OCI-LY3 (cell line): ENCODE measurements around the gene PEX10.

Experiments used
- H2AFZ ChIP-seq: fragments of 200-600, 300-600 bp; shearing (Covaris generic); 2 replicates; pipeline ENCODE4 v1.6.0; 2014; ENCODE audit warnings: antibody characterized with exemption, low read depth, low read length
- H3K27ac ChIP-seq: fragments of 200-600, 300-600 bp; sonication (generic); 2 replicates; pipeline ENCODE4 v1.5.1; 2014; ENCODE audit warnings: mild to moderate bottlenecking, low read length, moderate library complexity, mixed read lengths
- H3K27me3 ChIP-seq: fragments of 200-600, 300-600 bp; sonication (generic); 2 replicates; pipeline ENCODE4 v1.6.1; 2014; ENCODE audit warnings: low read depth, low read length, mixed read lengths
- H3K36me3 ChIP-seq: fragments of 200-600, 300-600 bp; sonication (generic); replicated peaks from 2 replicates; pipeline ENCODE3; 2014; ENCODE audit warnings: low read depth, low read length, mixed read lengths
- H3K4me1 ChIP-seq: fragments of 300-600, 200-600 bp; sonication (generic); 2 replicates; pipeline ENCODE4 v1.6.1; 2014; ENCODE audit warnings: low read length, mixed read lengths
- H3K4me2 ChIP-seq: fragments of 200-600, 300-600 bp; sonication (generic); 2 replicates; pipeline ENCODE4 v1.6.1; 2014; ENCODE audit warnings: low read length, mixed read lengths
- H3K4me3 ChIP-seq: fragments of 300-600, 200-600 bp; sonication (generic); 2 replicates; pipeline ENCODE4 v1.5.1; 2014; ENCODE audit warnings: antibody characterized with exemption, mild to moderate bottlenecking, low read length, moderate library complexity
- H3K79me2 ChIP-seq: fragments of 300-600, 200-600 bp; shearing (Covaris generic); 2 replicates; pipeline ENCODE4 v1.6.1; 2014; ENCODE audit warnings: mild to moderate bottlenecking, low read length, mixed read lengths
- H3K9ac ChIP-seq: fragments of 300-600, 200-600 bp; shearing (Covaris generic); 2 replicates; pipeline ENCODE4 v1.6.0; 2014; ENCODE audit warnings: mild to moderate bottlenecking, low read length, moderate library complexity
- H3K9me3 ChIP-seq: fragments of 200-600, 300-600 bp; shearing (Covaris generic); 2 replicates; pipeline ENCODE4 v1.6.1; 2014; ENCODE audit warnings: low read length, mixed read lengths; ENCODE audit not compliant: insufficient read depth
- H4K20me1 ChIP-seq: fragments of 200-600, 300-600 bp; sonication (generic); 2 replicates; pipeline ENCODE4 v1.6.1; 2016; ENCODE audit warnings: low read length, mixed read lengths; ENCODE audit not compliant: insufficient read depth
- CTCF ChIP-seq: fragments of 200-600, 300-600 bp; sonication (generic); IDR thresholded peaks from 2 replicates; pipeline ENCODE4 v1.5.1; 2014; ENCODE audit warnings: antibody characterized with exemption, low read length, low read depth
- EZH2phosphoT487 ChIP-seq: fragments of 200-600 bp; shearing (Covaris generic); IDR thresholded peaks from 2 replicates; pipeline ENCODE4 v1.6.1; 2018; ENCODE audit warnings: antibody characterized with exemption, mixed run types, low read depth

The PEX10 gene

GRCh38 chr1:2358072-2358471 is 54.3 kb downstream of the PEX10 start:
- Histone ChIP-seq H3K27me3 (no peaks in the 10 kb centered on the region), H3K9me3 (no peaks in the 10 kb centered on the region), H3K79me2 (no peaks in the 10 kb centered on the region), H4K20me1 (no peaks in the 10 kb centered on the region), H3K9ac (no peak overlapping the region), H3K27ac (no peak overlapping the region), H3K36me3 (no peaks in the 10 kb centered on the region), H2AFZ (no peak overlapping the region), H3K4me2 (no peak overlapping the region), H3K4me3 (no peak overlapping the region), H3K4me1 (no peaks in the 10 kb centered on the region)
- TF ChIP-seq CTCF (no peak), EZH2phosphoT487 (no peak)

- Histone ChIP-seq H3K27ac (no peak overlapping the region), H3K4me2 (no peak overlapping the region)
Observed at GRCh38 chr1:2356911-2357845, 55.2 kb downstream of the PEX10 start.

GRCh38 chr1:2356401-2356800 is 56.0 kb downstream of the PEX10 start:
- Histone ChIP-seq H3K4me3 (no peak overlapping the region), H3K4me2 (no peak overlapping the region), H3K36me3 (no peaks in the 10 kb centered on the region), H3K9ac (no peak overlapping the region), H3K4me1 (no peaks in the 10 kb centered on the region), H3K27ac (no peak overlapping the region), H2AFZ (no peak overlapping the region), H3K27me3 (no peaks in the 10 kb centered on the region), H3K79me2 (no peaks in the 10 kb centered on the region), H3K9me3 (no peaks in the 10 kb centered on the region), H4K20me1 (no peaks in the 10 kb centered on the region)
- no peak for TF ChIP-seq CTCF
- TF ChIP-seq EZH2phosphoT487: no peak

More at GRCh38 chr1:2356911-2357845, 55.2 kb downstream of the PEX10 start:
- no peak overlapping the region for H3K4me3 ChIP-seq
- no peaks in the 10 kb centered on the region for H3K27me3 ChIP-seq
- no peaks in the 10 kb centered on the region for H3K4me1 ChIP-seq
- no peak overlapping the region for H3K9ac ChIP-seq
- no peak overlapping the region for H2AFZ ChIP-seq
- TF ChIP-seq EZH2phosphoT487 (no peak), CTCF (no peak)
- no peaks in the 10 kb centered on the region for H4K20me1 ChIP-seq
- H3K9me3 ChIP-seq: no peaks in the 10 kb centered on the region
- no peaks in the 10 kb centered on the region for H3K36me3 ChIP-seq
- H3K79me2 ChIP-seq: no peaks in the 10 kb centered on the region

GRCh38 chr1:2355373-2356261 is 56.7 kb downstream of the PEX10 start:
- Histone ChIP-seq H4K20me1 (no peaks in the 10 kb centered on the region), H3K4me1 (no peaks in the 10 kb centered on the region), H3K36me3 (no peaks in the 10 kb centered on the region), H2AFZ (no peak overlapping the region), H3K9ac (no peak overlapping the region), H3K9me3 (no peaks in the 10 kb centered on the region), H3K4me3 (no peak overlapping the region), H3K27me3 (no peaks in the 10 kb centered on the region), H3K79me2 (no peaks in the 10 kb centered on the region), H3K4me2 (no peak overlapping the region), H3K27ac (no peak overlapping the region)
- TF ChIP-seq EZH2phosphoT487: no peak
- TF ChIP-seq CTCF: no peak
